HAP-1 (cell line): Measurements from ENCODE around the gene SPECC1.

Experiments used
- DNase-seq, 2 experiments: peaks; one replicate each; pipeline ENCODE4 v3.0.0-alpha.2; 2016 to 2020; ENCODE audit warnings: low spot score in 2 of 2
- H3K27me3 ChIP-seq: fragments of 250-450 bp; sonication (Bioruptor Pico); 2 replicates; pipeline ENCODE4 v1.5.1; 2020; ENCODE audit warnings: low read depth, mild to moderate bottlenecking, moderate library complexity
- H3K36me3 ChIP-seq: fragments of 250-450 bp; sonication (Bioruptor Pico); replicated peaks from 2 replicates; pipeline ENCODE4 v1.5.1; 2020; ENCODE audit warnings: mild to moderate bottlenecking
- H3K4me1 ChIP-seq: fragments of 250-450 bp; sonication (Bioruptor Pico); 2 replicates; pipeline ENCODE4 v1.5.1; 2020; ENCODE audit warnings: mild to moderate bottlenecking
- H3K4me3 ChIP-seq: fragments of 250-450 bp; sonication (Bioruptor Pico); 2 replicates; pipeline ENCODE4 v1.5.1; 2020; ENCODE audit warnings: mild to moderate bottlenecking, moderate library complexity
- H3K9me3 ChIP-seq: fragments of 250-450 bp; sonication (Bioruptor Pico); 2 replicates; pipeline ENCODE4 v1.5.1; 2020; ENCODE audit warnings: mild to moderate bottlenecking, moderate library complexity
- in situ Hi-C: fragments of 300-500 bp; cut with MboI; formaldehyde crosslinking; loops from 3 replicates; pipeline ENCODE4 v1.14.3; 2020; ENCODE audit warnings: low sequenced_read_pairs, inconsistent platforms, mixed read lengths

SPECC1 gene

DNA sequence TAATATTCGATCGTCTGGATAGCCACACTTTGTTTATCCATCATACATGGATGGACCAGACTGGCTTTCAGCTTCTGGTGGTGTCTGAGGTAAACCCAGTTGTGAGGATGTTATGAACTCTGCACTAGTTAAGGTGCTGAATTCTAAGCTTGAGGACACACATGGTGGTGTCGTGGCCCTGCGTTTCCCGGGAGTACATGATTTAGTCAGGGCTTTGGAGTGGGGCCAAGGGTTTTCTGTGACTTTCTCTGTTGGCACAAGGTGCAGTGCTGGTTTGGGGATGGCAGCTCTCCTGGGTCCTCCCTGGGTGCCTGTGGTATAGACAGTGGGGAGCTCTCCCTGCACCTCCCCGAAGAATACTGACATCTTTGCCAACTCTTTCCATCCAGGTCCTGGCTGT is 116.6 kb downstream of the SPECC1 start:
- no peaks in the 10 kb centered on the region; the same call in 1 of the 2 replicates for H3K9me3 ChIP-seq
- no peak for DNase-seq
- H3K4me1 ChIP-seq = no peaks in the 10 kb centered on the region
- no peaks in the 10 kb centered on the region for H3K36me3 ChIP-seq
- H3K4me3 ChIP-seq = no peak overlapping the region
- in situ Hi-C loops = loop anchor here (10.0 to 25.0 kb wide), 2 partner anchors 99 to 187 kb away; no protein-coding TSS in a partner anchor
- no peaks in the 10 kb centered on the region for H3K27me3 ChIP-seq

DNA sequence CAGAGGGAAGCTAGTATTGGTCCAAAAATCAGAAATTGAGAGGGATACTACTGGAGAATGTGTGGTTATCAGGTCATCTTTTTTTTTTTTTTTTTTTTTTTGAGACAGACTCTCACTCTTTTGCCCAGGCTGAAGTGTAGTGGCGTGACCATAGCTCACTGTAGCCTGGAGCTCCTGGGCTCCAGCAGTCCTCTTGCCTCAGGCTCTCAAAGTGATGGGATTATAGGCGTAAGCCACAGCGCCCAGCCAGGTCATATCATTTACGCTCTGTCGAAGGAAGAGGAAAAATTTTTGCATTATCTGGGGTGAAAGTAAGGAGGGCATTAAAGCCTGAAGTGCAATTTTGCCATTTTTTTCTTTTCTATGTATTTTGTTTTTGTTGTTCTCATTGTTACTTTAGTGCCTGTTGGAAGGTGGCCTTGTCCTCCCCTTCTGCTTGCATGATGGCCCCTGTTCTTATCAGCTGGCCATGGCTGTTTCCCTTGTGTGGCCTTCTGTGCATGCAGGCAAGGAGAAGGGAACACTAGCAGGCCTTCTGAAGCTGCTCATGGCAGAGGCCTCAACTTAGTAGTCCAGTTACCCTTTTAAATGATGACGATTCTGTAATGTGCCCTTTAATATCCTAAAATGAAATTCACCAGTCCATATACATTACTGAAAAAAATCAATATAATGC is 118.3 kb downstream of the SPECC1 start:
- Histone ChIP-seq H3K36me3 (no peaks in the 10 kb centered on the region), H3K4me3 (no peak overlapping the region), H3K27me3 (no peaks in the 10 kb centered on the region), H3K4me1 (no peaks in the 10 kb centered on the region), H3K9me3 (no peaks in the 10 kb centered on the region; the same call in 1 of the 2 replicates)
- no peak for DNase-seq
- in situ Hi-C loops = loop anchor here (10.0 to 25.0 kb wide), 2 partner anchors 97 to 185 kb away; no protein-coding TSS in a partner anchor

DNA sequence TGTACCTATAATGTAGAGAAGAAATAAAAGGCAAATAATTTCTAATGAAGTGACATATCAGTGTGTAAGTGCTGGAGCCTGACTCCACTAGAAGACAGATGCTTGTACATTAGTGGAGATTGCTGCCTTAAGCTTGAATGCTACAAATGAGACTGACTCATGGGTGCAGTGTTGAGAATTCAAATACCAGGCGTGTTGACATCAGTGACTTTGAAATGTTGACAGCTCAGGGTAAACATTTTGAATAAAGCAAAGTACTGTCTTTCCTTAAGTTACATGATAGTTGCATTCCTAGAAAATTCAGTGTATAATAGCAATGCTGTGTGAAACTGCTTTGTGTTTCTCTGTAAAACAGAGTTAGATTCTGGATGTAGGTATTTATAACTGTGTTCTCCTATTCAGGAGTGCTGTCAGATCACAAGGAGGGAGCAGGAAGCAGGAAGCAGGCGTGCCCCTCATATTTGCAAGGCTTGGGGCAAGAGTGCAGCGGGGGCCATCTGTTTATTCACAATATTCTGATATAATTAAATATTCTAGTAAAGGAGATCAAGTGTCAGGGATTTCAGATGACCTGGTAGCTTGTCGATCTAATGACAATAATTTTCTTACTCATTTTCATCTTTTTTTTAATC is 119.0 kb downstream of the SPECC1 start:
- Histone ChIP-seq H3K4me1 (no peaks in the 10 kb centered on the region), H3K27me3 (no peaks in the 10 kb centered on the region), H3K9me3 (no peaks in the 10 kb centered on the region; the same call in 1 of the 2 replicates), H3K36me3 (no peaks in the 10 kb centered on the region), H3K4me3 (no peak overlapping the region)
- DNase-seq = no peak
- in situ Hi-C loops = loop anchor here (10.0 to 25.0 kb wide), 2 partner anchors 97 to 184 kb away; no protein-coding TSS in a partner anchor

DNA sequence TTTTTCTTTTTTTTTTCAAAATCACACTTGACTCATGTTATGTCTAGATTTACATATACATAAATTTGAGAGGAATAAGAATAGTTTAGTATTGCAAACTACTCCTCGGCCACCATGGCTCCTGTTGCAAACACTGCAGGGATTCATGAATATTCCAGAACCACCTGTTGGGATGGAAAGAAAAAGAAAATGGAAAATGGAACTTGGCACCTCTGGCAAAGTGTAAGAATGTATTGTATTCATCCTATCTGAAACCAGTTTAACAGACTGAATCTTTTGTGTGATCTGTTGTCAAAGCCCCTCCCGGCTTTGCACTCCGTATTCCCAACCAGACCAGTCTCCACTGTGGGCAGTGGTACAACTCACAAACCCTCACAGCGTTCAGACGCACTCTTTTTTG is 124.4 kb downstream of the SPECC1 start:
- no peak overlapping the region for H3K4me3 ChIP-seq
- in situ Hi-C loops = loop anchor here (25.0 kb wide), 1 partner anchor 179 kb away; no protein-coding TSS in a partner anchor

DNA sequence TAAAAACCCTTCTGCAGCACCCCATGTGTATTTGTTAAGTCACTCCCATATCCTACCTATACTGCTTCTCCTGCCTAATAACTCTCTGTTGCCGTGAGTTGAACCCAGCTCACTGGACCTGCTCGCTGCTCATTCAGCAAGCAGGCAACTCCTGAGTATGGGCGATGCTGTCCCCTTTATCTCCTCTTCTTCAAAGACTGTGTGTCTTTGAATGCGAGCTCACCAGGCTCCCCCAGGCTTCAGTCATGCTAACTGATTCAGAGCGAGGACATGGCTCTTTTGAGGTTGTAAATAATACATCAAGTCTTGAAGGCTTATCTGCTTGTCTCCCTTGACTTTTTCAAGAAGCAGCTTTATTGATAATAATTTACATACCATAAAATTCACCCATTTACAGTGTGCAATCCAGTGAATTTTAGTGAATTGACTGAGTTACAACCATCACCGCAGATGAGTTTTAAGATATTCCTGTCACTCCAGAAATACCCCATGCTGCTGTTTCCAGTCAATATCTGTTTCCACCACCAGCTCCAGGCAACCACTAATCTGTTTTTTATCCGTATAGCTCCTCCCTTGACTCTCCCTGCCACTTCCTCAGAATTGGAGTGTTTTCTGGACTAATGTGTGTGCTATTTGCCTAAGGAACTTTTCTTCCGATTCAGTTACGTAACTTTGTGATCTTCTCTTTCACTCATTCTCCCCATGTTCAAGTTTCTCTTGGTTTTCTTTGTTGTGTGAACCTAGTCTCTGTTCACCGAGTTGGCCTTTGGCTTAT is 132.2 kb downstream of the SPECC1 start:
- DNase-seq = no peak
- Histone ChIP-seq H3K9me3 (peaks cover 3% of the 10 kb centered on the region; the same call in 1 of the 2 replicates), H3K27me3 (no peaks in the 10 kb centered on the region), H3K36me3 (no peaks in the 10 kb centered on the region), H3K4me1 (no peaks in the 10 kb centered on the region), H3K4me3 (no peak overlapping the region)
- in situ Hi-C loops = loop anchor here (25.0 kb wide), 1 partner anchor 171 kb away; no protein-coding TSS in a partner anchor

More for the DNA sequence above, 124.4 kb downstream of the SPECC1 start:
- no peaks in the 10 kb centered on the region for H3K36me3 ChIP-seq
- DNase-seq = no peak
- H3K9me3 ChIP-seq = no peaks in the 10 kb centered on the region; the same call in 1 of the 2 replicates
- H3K27me3 ChIP-seq = no peaks in the 10 kb centered on the region
- H3K4me1 ChIP-seq = no peaks in the 10 kb centered on the region

DNA sequence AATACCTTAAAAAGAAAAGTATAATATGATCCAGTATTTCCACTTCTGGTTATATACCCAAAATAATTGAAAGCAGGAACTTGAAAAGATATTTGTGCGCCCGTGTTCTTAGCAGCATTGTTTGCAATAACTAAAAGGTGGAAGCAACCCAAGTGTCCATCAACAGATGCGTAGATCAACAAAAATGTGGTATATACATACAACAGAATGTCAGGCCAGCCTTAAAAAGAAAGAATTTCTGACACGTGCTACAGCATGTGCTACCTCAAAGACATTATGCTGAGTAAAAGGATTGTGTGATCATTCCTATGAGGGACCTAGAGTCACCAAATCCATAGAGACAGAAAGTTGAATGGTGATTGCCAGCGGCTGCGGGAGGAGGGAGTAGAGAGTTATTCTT is 133.1 kb downstream of the SPECC1 start:
- no peaks in the 10 kb centered on the region for H3K4me1 ChIP-seq
- DNase-seq = no peak
- in situ Hi-C loops = loop anchor here (25.0 kb wide), 1 partner anchor 170 kb away; no protein-coding TSS in a partner anchor
- peaks cover 3% of the 10 kb centered on the region; the same call in 1 of the 2 replicates for H3K9me3 ChIP-seq
- H3K4me3 ChIP-seq = no peak overlapping the region
- H3K36me3 ChIP-seq = no peaks in the 10 kb centered on the region
- H3K27me3 ChIP-seq = no peaks in the 10 kb centered on the region

DNA sequence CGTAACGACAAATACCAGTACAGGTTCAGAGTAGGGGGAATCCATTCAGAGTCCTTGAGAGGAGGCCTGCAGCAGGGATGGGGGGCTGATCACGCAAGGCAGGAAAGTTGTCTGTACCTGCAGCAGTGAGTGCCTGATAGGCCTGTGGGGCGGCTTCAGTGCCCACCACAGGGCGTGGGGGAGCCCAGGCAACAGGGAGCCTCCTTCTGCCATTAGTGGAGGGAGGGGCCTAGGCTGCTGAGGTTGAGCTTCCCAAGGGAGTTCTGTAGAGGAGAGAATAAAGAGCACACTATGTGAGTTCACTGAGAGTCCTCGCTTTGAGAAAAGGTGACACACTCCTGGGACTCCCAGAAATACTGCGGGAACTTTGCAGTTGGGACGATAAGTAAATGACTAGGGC is 134.6 kb downstream of the SPECC1 start:
- in situ Hi-C loops = loop anchor here (25.0 kb wide), 1 partner anchor 169 kb away; no protein-coding TSS in a partner anchor
- DNase-seq = no peak
- Histone ChIP-seq H3K27me3 (no peaks in the 10 kb centered on the region), H3K4me1 (no peaks in the 10 kb centered on the region), H3K4me3 (no peak overlapping the region), H3K9me3 (peaks cover 3% of the 10 kb centered on the region; the same call in 1 of the 2 replicates), H3K36me3 (no peaks in the 10 kb centered on the region)

DNA sequence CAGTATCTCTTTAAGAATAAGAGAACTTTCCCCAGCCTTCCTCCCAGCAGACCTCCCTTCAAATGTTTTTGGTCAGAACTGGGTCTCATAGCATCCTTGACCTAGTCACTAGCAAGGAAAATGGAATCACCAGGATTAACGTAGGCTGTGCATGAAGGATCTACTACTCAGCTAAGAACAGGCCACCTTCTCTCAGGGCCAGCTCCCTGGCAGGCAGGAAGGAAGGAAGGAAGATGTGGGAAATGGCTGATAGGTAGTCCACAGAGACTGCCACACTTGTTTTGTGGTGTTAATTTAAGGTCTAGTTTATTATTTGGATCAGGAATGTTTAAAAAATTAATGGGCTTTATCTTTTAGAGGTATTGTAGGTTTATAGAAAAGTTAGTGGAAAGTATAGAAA is 136.4 kb downstream of the SPECC1 start:
- Histone ChIP-seq H3K4me3 (no peak overlapping the region), H3K36me3 (no peaks in the 10 kb centered on the region), H3K9me3 (peaks cover 3% of the 10 kb centered on the region; the same call in 1 of the 2 replicates), H3K27me3 (no peaks in the 10 kb centered on the region), H3K4me1 (no peaks in the 10 kb centered on the region)
- DNase-seq = no peak
- in situ Hi-C loops = loop anchor here (25.0 kb wide), 1 partner anchor 167 kb away; no protein-coding TSS in a partner anchor

DNA sequence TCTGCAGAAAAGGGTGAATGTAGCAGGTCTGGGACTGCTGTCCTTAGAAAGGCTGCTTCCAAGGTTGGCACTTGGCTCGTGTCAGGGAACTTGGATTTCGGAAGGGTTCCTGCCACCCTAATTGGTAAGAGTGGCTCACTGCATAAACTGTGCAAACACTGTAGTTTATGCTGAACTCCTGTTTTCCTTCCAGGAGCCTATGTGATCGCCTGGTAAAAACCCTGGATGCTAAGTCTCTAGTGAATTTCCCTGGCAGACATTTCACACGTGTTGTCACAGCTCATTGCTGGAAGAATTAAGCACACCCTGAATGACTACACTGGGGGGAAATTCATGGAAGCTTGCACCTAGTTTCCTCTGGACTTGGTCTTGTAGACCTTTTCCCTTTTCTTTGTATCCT is 140.1 kb downstream of the SPECC1 start:
- Histone ChIP-seq H3K9me3 (peaks cover 3% of the 10 kb centered on the region; the same call in 1 of the 2 replicates), H3K27me3 (no peaks in the 10 kb centered on the region), H3K4me1 (no peaks in the 10 kb centered on the region), H3K36me3 (no peaks in the 10 kb centered on the region), H3K4me3 (no peak overlapping the region)
- in situ Hi-C loops = loop anchor here (25.0 kb wide), 1 partner anchor 163 kb away; no protein-coding TSS in a partner anchor
- DNase-seq = no peak

DNA sequence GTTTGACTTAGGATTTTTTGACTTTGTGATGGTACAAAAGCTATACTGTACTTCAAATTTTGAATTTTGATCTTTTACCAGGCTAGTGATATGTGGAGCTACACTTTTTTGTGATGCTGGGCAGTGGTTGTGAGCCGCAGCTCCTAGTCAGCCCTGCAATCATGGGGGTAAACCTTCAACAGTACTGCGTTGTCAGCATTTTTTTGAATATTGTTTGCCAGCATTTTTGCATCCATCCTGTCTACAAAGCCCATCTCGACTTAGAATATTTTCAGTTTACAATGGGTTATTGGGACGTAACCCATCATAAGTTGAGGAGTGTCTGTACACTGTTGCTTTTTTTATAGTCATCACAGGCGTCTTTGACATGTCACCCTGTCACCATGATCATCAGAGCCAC is 142.0 kb downstream of the SPECC1 start:
- no peak overlapping the region for H3K4me3 ChIP-seq
- DNase-seq = no peak
- no peaks in the 10 kb centered on the region for H3K27me3 ChIP-seq
- peaks cover 2% of the 10 kb centered on the region; the same call in 1 of the 2 replicates for H3K9me3 ChIP-seq
- in situ Hi-C loops = no loop called here
- no peaks in the 10 kb centered on the region for H3K36me3 ChIP-seq
- peaks cover 3% of the 10 kb centered on the region; the same call in 1 of the 2 replicates for H3K4me1 ChIP-seq

DNA sequence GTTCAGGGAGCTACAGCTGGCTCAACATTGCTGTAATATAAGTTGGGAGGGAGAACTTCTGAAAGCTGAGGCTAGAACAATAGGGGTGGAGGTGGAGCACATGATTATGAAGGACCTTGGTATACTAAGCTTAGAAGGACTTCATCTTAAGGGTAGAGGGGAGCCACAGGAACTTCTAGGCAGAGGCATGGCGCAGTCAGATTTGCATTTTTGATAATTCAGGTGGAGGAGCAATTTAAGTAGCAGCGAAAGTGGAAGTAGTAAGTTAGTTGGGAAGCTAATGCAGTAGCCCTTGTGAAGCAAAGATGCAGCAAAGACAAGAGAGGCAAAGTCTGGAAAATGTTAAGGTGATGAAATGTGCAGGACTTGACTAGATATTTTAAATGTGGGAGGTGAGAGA is 144.1 kb downstream of the SPECC1 start:
- DNase-seq = no peak
- H3K27me3 ChIP-seq = no peaks in the 10 kb centered on the region
- H3K36me3 ChIP-seq = no peaks in the 10 kb centered on the region
- in situ Hi-C loops = no loop called here
- peaks cover 10% of the 10 kb centered on the region for H3K4me1 ChIP-seq
- no peaks in the 10 kb centered on the region for H3K9me3 ChIP-seq
- no peak overlapping the region for H3K4me3 ChIP-seq

DNA sequence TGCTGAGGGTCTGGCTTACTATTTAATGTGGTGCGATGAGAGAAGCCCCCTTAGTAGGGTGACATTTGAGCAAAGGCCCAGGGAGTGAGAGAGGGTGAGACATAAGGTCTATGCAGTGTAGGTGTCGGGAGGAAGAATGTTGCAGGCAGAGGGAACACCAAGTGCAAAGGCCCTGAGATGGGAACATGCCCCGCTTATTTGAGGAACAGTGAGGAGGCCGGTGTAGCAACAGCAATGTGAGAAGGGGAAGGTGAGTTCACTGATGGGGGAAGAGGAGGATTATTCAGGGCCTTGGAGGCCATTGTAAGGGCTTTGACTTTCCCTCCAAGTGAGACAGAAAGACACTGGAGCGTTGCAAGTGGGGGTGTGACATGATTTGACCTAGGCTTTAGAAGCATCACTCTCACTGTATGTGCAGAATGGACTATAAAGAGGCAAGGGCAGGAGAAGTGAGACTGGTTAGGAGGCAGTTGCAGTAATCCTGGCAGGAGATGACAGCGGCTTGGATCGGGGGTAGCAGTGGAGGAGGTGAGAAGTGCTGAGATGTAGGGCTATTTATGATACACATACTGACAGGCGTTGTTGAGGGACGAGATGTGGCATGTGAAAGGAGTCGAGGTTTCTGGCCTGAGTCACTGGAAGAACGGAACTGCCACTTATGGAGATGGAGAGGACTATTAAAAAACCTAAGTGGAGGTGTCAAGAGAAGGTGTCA is 145.3 kb downstream of the SPECC1 start:
- Histone ChIP-seq H3K27me3 (no peaks in the 10 kb centered on the region), H3K4me3 (no peak overlapping the region), H3K9me3 (no peaks in the 10 kb centered on the region), H3K4me1 (peaks cover 10% of the 10 kb centered on the region), H3K36me3 (no peaks in the 10 kb centered on the region)
- in situ Hi-C loops = no loop called here
- DNase-seq = no peak
